ENCODE measurements around the gene MKRN2.
"Not testable (repeated sequence)": the region's sequence is repeated elsewhere in the genome, so short reads cannot be mapped to it uniquely, and the experiment has no call there.

MKRN2 gene

DNA sequence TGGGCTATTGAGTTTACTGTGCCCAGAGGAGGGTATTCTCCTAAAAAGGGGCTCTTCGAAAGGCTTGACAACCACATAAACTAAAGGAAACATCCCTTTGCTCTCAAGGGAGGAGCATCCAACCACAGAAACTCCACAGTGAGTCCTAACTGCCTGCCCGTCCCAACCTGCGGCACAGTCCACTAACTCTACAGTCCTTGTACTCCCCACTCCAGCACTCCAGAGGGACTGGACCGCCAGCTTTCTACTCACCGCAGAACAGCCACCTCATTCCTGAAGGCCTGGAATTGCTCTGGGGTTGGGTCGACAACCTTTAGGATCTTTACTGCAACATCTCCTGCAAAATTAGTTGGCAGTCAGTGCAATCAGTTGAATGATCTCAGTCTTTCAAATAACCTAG lies 34.6 kb downstream of the MKRN2 start:
- DNase-seq: no peak

DNA sequence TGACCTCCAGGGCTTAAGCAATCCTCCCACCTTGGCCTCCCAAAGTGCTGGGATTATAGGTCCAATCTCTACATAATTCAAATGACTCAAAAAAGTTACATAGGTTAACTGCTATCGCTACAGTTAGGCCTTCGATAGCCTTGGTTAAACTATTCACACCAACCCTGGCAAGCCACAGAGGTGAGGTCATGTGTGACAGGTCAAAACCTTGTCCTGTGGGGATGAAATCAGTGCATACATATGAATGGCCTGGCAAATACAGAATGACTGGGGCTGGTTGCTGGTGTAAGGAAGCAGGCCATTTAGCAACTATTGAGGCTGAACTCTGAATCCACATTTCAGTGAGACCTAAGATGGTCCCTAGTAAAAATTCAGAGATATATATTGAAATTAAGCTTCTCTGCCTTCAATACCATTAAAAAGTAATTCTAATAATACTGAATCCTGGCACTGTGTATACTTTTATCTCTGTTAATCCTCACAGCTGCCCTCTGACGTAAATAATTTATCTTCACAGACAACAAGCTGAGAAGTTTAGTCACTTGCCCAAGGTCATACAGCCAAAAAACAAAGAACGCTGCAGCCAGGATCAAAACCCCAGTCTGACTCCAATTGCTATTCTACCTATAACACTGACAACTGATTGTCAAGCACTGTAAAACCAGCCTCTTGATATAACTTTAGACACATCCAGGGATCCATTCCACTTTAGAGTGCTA lies 35.3 kb downstream of the MKRN2 start:
- DNase-seq: no peak

- no peak for DNase-seq
Observed at GRCh38 chr3:12593473-12593872, 36.6 kb downstream of the MKRN2 start.

DNA sequence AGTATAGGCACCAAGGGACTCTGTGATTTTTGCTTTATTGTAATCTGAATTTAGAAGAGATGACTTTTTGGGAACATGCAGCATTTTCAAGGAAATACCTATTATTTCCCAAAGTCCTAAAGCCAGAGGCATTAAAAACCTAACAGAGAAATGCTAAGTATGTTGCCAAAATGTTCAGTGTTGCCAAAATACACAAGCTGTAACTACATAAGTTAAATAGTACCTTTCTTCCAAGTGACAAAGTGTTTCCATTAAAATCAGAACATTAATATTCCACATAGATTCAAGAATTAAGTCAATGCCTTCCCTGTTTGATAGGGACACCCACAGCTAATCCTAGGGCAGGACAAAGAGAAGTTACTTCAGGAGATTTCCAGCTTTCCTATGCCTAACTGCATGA lies 42.0 kb downstream of the MKRN2 start:
- DNase-seq: no peak

DNA sequence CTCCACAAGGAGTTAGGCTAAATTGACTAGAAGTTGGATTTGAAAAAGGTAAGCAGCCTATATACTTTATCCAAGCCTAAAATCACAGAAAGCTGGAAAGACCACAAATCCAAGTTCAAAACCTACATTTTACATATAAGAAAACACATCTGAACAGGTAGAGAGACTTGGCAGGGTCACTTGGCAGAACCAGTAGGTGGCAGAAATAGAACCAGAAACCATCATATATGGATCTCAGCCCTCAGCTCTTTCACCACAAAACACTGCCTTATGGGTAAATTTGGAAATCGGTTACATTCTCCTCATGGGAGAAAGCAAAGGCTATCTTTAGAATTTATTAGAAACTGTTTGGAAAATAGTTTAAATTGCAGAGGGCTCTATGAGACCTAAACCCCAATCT lies 44.2 kb downstream of the MKRN2 start:
- DNase-seq: no peak

- no peak for DNase-seq
Observed at GRCh38 chr3:12603969-12604368, 47.1 kb downstream of the MKRN2 start.

GRCh38 chr3:12608376-12608775 lies 51.5 kb downstream of the MKRN2 start:
- no peak for DNase-seq

DNA sequence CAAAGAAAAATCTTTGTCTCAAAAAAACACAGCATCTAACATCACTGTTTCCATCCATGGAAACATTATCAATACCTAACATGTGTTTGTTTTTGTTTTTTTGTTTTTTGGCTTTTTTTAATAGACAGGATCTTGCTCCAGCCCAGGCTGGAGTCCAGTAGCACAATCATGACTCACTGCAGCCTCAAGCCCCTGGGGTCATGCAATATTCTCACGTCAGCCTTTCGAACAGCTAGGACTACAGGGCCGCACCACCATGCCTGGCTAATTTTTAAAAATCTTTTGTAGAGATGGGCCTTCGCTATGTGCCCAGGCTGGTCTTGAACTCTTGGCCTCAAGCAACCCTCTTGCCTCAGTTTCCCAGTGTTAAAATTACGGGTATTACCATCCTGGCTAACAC lies 54.2 kb downstream of the MKRN2 start:
- DNase-seq: no peak

GRCh38 chr3:12612514-12613226 lies 55.8 kb downstream of the MKRN2 start:
- DNase-seq: no peak

DNA sequence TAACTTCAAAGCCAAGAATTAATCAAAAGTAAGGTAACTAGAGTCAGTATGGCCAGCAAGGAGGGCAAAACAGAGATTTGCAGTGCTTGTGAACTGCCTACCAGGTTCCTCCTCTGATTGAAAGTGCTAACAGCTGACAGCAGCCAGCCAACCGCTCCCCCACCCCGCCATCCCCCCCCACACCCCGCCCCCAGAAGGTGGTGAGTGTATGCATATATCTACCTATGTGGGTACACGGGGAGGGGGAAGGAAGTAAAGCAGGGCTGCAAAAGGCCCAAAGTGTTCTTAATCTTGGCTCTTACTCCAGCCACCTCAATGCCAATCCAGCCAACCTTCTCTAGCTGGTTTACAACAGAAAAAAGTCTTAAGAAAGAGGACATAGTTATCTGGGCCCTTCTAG lies 56.4 kb downstream of the MKRN2 start:
- DNase-seq: no peak

DNA sequence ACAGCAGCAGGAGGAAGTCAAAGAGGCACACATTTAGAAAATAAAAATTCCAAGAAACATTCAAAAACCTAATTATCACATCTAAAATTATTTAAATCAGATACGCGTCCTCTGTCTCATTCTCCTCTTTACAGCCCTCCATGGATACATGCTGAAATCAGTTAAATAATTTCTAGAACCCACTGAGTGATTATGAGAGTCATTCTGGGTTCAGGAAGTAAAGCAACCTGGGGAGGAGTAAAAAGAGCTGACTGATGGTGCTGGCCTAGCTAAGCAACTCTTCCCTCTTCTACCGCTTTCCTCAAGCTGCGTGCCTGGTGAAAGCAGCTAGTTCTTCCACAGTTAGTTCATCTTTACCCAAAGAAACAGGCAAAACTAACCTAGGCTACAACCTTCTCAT lies 58.4 kb downstream of the MKRN2 start:
- DNase-seq: no peak

- no peak for DNase-seq
Observed at GRCh38 chr3:12618426-12618825, 61.5 kb downstream of the MKRN2 start.

GRCh38 chr3:12620305-12620704 lies 63.4 kb downstream of the MKRN2 start:
- no peak for DNase-seq

GRCh38 chr3:12620729-12621128 lies 63.8 kb downstream of the MKRN2 start:
- DNase-seq: no peak

- no peak for DNase-seq
Observed at GRCh38 chr3:12622335-12622734, 65.4 kb downstream of the MKRN2 start.

DNA sequence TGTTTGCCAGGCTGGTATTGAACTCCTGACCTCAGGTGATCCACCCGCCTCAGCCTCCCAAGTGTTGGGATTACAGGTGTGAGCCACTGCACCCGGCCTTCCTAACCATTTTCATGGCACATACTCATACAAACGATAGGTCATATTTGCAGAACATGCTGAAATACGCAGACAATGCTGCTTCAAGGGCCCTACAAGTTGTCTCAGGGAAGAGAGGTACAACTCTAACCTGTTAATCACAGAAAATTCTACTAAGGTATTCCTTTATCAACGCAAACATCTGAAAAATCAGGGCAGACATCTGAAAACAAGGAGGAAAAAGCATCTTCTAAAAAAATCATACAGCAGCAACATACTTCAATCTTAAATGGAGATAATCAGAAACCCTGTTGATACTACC lies 67.2 kb downstream of the MKRN2 start:
- DNase-seq: no peak

DNA sequence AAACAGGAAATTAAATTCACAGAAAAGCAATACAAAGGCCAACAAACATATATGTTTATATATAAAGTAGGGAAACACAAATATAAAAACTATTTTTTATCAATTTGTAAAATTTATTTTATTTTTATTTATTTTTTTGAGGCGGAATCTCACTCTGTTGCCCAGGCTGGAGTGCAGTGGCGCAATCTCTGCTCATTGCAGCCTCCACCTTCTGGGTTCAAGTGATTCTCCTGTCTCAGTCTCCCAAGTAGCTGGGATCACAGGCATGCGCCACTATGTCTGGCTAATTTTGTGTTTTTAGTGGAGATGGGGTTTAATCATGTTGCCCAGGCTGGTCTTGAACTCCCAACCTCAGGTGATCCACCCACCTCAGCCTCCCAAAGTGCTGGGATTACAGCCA lies 68.1 kb downstream of the MKRN2 start:
- DNase-seq: not testable (repeated sequence)

- DNase-seq: no peak
Observed at GRCh38 chr3:12627370-12627769, 70.5 kb downstream of the MKRN2 start.

GRCh38 chr3:12628813-12629212 lies 71.9 kb downstream of the MKRN2 start:
- no peak for DNase-seq

DNA sequence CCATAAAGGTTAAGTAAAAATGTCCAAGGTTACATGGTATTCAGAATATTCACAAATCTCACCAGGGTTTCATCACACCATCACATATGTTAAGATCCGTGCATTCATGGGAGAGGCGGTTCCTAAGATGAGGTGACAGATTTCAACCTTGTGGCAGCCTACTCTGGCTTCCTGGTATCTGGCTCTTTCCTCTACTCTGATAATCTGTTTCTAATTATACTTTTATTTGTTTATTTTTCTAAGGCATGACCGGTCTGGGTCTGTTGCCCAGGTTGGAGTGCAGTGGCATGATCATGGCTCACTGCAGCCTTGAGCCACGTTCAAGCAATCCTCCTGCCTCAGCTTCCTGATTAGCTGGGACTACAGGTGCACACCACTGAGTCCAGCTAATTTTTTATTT lies 72.7 kb downstream of the MKRN2 start:
- no peak for DNase-seq

- no peak for DNase-seq
Observed at GRCh38 chr3:12630292-12630691, 73.4 kb downstream of the MKRN2 start.

- DNase-seq: not testable (repeated sequence)
Observed at GRCh38 chr3:12630843-12631242, 74.0 kb downstream of the MKRN2 start.

DNA sequence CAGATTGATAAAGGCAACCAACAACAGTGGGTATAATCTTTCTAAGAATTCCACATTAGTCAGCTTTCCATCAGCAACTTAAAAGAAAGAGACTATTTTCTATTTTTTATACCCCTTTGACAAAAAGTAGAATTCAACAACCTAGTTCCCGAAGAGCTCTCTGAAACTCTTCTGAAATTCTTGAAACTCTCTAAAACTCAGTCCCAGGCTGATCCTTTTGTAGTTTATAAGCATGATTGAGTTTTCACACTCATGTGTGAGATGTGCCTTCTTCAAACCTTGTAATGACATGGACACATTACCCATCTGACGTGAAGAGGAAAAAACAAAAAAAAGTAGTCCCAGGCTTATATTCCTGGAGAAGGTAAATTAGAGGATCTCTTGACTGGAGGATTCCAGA lies 75.6 kb downstream of the MKRN2 start:
- DNase-seq: no peak

DNA sequence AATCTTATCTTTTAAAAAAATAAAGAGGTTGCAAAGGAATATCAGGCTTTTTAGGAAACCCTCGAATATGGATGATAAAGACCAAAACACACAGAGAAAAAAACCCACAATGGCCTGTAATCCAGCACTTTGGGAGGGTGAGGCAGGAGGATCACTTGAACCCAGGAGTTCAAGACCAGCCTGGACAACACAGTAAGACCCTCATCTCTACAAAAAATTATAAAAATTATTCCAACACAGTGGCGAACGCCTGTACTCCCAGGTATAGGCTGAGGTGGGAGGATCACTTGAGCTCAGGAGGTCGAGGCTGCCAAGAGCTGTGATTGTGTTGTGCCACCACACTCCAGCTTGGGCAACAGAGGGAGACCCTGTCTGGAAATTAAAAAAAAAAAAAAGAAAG lies 76.2 kb downstream of the MKRN2 start:
- DNase-seq: no peak

Data from femur (tissue), 1 donor.